Measurements from ENCODE around the gene ENTPD8.

DNA sequence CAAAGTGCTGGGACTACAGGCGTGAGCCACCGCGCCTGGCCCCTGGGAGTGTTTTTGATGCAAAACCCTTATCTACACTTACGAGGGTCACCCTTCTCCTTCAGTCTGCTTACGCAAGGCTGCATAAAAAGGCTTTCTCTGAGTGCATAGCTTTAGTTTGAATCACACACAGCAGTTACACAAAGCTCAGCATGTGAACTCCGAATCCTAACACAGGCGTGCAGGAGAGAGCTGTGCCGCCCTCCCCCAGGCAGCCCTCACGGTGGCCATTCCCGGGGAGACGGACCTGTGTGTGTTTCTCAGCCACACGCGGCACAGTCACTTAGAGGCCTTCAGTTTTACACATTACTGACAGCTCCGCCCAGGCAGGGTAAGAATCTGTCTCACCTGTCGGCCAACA, 44.9 kb downstream of the ENTPD8 start:
- TF ChIP-seq ISL1 (CRISPR knock-in tag; IDR thresholded peaks at IDR 0.05) (no peak), PPARA (CRISPR knock-in tag; IDR thresholded peaks at IDR 0.05; ENCODE audit: borderline replicate concordance) (no peak), ESRRG (CRISPR knock-in tag; IDR thresholded peaks at IDR 0.05) (no peak), ZFP30 (CRISPR knock-in tag; IDR thresholded peaks at IDR 0.05) (no peak), TOX (CRISPR knock-in tag; IDR thresholded peaks at IDR 0.05; ENCODE audit: borderline replicate concordance) (no peak), ZFP3 (CRISPR knock-in tag; IDR thresholded peaks at IDR 0.05) (no peak), ZC3H10 (CRISPR knock-in tag; IDR thresholded peaks at IDR 0.05) (no peak), GLIS3 (CRISPR knock-in tag; IDR thresholded peaks at IDR 0.05) (no peak), ARNTL (CRISPR knock-in tag; IDR thresholded peaks at IDR 0.05; ENCODE audit: borderline replicate concordance, low read depth) (no peak)
- TF ChIP-seq, protein P1, sequence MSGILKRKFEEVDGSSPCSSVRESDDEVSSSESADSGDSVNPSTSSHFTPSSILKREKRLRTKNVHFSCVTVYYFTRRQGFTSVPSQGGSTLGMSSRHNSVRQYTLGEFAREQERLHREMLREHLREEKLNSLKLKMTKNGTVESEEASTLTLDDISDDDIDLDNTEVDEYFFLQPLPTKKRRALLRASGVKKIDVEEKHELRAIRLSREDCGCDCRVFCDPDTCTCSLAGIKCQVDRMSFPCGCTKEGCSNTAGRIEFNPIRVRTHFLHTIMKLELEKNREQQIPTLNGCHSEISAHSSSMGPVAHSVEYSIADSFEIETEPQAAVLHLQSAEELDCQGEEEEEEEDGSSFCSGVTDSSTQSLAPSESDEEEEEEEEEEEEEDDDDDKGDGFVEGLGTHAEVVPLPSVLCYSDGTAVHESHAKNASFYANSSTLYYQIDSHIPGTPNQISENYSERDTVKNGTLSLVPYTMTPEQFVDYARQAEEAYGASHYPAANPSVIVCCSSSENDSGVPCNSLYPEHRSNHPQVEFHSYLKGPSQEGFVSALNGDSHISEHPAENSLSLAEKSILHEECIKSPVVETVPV (CRISPR knock-in tag; IDR thresholded peaks at IDR 0.05): no peak
- TF ChIP-seq, protein P2, sequence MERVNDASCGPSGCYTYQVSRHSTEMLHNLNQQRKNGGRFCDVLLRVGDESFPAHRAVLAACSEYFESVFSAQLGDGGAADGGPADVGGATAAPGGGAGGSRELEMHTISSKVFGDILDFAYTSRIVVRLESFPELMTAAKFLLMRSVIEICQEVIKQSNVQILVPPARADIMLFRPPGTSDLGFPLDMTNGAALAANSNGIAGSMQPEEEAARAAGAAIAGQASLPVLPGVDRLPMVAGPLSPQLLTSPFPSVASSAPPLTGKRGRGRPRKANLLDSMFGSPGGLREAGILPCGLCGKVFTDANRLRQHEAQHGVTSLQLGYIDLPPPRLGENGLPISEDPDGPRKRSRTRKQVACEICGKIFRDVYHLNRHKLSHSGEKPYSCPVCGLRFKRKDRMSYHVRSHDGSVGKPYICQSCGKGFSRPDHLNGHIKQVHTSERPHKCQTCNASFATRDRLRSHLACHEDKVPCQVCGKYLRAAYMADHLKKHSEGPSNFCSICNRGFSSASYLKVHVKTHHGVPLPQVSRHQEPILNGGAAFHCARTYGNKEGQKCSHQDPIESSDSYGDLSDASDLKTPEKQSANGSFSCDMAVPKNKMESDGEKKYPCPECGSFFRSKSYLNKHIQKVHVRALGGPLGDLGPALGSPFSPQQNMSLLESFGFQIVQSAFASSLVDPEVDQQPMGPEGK (CRISPR knock-in tag; IDR thresholded peaks at IDR 0.05; ENCODE audit: borderline replicate concordance): no peak
- TF ChIP-seq, protein P3, sequence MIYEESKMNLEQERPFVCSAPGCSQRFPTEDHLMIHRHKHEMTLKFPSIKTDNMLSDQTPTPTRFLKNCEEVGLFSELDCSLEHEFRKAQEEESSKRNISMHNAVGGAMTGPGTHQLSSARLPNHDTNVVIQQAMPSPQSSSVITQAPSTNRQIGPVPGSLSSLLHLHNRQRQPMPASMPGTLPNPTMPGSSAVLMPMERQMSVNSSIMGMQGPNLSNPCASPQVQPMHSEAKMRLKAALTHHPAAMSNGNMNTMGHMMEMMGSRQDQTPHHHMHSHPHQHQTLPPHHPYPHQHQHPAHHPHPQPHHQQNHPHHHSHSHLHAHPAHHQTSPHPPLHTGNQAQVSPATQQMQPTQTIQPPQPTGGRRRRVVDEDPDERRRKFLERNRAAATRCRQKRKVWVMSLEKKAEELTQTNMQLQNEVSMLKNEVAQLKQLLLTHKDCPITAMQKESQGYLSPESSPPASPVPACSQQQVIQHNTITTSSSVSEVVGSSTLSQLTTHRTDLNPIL (CRISPR knock-in tag; IDR thresholded peaks at IDR 0.05; ENCODE audit: low read depth): no peak
- TF ChIP-seq, protein P4, sequence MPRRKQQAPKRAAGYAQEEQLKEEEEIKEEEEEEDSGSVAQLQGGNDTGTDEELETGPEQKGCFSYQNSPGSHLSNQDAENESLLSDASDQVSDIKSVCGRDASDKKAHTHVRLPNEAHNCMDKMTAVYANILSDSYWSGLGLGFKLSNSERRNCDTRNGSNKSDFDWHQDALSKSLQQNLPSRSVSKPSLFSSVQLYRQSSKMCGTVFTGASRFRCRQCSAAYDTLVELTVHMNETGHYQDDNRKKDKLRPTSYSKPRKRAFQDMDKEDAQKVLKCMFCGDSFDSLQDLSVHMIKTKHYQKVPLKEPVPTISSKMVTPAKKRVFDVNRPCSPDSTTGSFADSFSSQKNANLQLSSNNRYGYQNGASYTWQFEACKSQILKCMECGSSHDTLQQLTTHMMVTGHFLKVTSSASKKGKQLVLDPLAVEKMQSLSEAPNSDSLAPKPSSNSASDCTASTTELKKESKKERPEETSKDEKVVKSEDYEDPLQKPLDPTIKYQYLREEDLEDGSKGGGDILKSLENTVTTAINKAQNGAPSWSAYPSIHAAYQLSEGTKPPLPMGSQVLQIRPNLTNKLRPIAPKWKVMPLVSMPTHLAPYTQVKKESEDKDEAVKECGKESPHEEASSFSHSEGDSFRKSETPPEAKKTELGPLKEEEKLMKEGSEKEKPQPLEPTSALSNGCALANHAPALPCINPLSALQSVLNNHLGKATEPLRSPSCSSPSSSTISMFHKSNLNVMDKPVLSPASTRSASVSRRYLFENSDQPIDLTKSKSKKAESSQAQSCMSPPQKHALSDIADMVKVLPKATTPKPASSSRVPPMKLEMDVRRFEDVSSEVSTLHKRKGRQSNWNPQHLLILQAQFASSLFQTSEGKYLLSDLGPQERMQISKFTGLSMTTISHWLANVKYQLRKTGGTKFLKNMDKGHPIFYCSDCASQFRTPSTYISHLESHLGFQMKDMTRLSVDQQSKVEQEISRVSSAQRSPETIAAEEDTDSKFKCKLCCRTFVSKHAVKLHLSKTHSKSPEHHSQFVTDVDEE (CRISPR knock-in tag; IDR thresholded peaks at IDR 0.05): no peak

Data from SK-N-SH treated with all-trans-retinoic acid at 6 μM for 48 hours (cell line).